Mucosa of gallbladder (tissue), 1 donor: ENCODE results near the gene SNCG. TPM values are rescaled to one million over a fixed set of nuclear protein-coding genes. Genes with fewer than 3 reads are reported as not detected.

Source experiments
- DNase-seq: peaks from one replicate; pipeline ENCODE4 v3.0.0-alpha.2; 2020; ENCODE audit warnings: low spot score
- total RNA-seq: library from RNA; stranded (reverse); gene quantifications from one replicate; pipeline ENCODE4 v1.2.1, GENCODE V29; 2021
- donor health status: DM: no; HTN: no; CAD: no.

Gene SNCG
- total RNA-seq, 1 donor from 2014 or later: 15.8 TPM

- DNase-seq: no peak
Measured at GRCh38 chr10:86960003-86960862, 1.8 kb downstream of the SNCG start.

GRCh38 chr10:86960863-86961434 is 2.5 kb downstream of the SNCG start:
- no peak for DNase-seq

GRCh38 chr10:86961481-86962091 is 3.2 kb downstream of the SNCG start:
- DNase-seq: no peak

- no peak for DNase-seq
Measured at GRCh38 chr10:86962136-86962980, 4.0 kb downstream of the SNCG start.

- DNase-seq: no peak
Measured at GRCh38 chr10:86962981-86963310, 4.5 kb downstream of the SNCG start.

GRCh38 chr10:86963341-86963919 is 5.0 kb downstream of the SNCG start:
- no peak for DNase-seq

- no peak for DNase-seq
Measured at GRCh38 chr10:86964061-86964846, 5.9 kb downstream of the SNCG start.

GRCh38 chr10:86964847-86965190 is 6.4 kb downstream of the SNCG start:
- DNase-seq: no peak

GRCh38 chr10:86965986-86966654 is 7.7 kb downstream of the SNCG start:
- peak; percentile 6 for DNase-seq

GRCh38 chr10:86967481-86967941 is 9.1 kb downstream of the SNCG start:
- DNase-seq: peak; percentile 9

- DNase-seq: peak; percentile 19
Measured at GRCh38 chr10:86968271-86968993, 10.0 kb downstream of the SNCG start, which contains the start of gene ADIRF. ADIRF (plus strand) TSS chr10:86968482; CDS start chr10:86968545, 63 bp downstream.

GRCh38 chr10:86968994-86969355 is 10.6 kb downstream of the SNCG start:
- peak; percentile 9 for DNase-seq

GRCh38 chr10:86969421-86970041 is 11.1 kb downstream of the SNCG start:
- DNase-seq: no peak

GRCh38 chr10:86970162-86970981 is 12.0 kb downstream of the SNCG start:
- DNase-seq: peak; percentile 42

- DNase-seq: no peak
Measured at GRCh38 chr10:86970982-86971231, 12.5 kb downstream of the SNCG start.

GRCh38 chr10:86971232-86971991 is 13.0 kb downstream of the SNCG start:
- DNase-seq: peak; percentile 85

- DNase-seq: no peak
Measured at GRCh38 chr10:86972613-86973380, 14.4 kb downstream of the SNCG start.
